ENCODE results near the gene PODXL.

Gene PODXL

DNA sequence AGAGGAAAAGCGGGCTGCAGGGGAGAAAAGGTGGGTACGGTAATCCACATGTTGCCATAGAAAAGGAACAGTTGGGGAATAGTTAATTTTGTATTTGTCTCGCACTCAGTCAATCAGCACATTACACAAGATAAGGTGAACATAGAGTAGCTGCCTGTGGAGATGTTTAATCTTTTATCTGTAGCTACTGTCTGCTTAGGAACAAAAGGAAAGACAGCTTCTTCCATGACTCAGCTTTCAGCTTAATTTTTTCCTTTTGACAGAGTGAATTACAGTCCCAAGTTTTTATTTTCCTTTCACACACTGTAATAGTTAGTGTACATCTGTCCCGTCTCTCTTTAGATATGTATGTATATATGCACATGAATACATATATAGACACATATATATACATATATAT is 39.3 kb upstream of the PODXL start:
- TF ChIP-seq EZH2 (IDR thresholded peaks at IDR 0.05) = no peak
- no peak for TF ChIP-seq POLR2AphosphoS5 (IDR thresholded peaks at IDR 0.05; ENCODE audit: borderline replicate concordance, low read depth, low read length)
- no peak for TF ChIP-seq FOXP2 (optimal IDR thresholded peaks at IDR 0.05; ENCODE audit: control extremely low read depth, extremely low read length, insufficient read depth)
- H3K9ac ChIP-seq (ENCODE audit: insufficient read length) = no peak overlapping the region
- no peak for DNase-seq (ENCODE audit: low read depth, low spot score)
- no peak overlapping the region for H3K27ac ChIP-seq
- H3K36me3 ChIP-seq (ENCODE audit: insufficient read depth, low read length) = no peaks in the 10 kb centered on the region
- H3K4me3 ChIP-seq = no peak overlapping the region
- H3K9me3 ChIP-seq (ENCODE audit: low read depth, low read length) = no peaks in the 10 kb centered on the region

DNA sequence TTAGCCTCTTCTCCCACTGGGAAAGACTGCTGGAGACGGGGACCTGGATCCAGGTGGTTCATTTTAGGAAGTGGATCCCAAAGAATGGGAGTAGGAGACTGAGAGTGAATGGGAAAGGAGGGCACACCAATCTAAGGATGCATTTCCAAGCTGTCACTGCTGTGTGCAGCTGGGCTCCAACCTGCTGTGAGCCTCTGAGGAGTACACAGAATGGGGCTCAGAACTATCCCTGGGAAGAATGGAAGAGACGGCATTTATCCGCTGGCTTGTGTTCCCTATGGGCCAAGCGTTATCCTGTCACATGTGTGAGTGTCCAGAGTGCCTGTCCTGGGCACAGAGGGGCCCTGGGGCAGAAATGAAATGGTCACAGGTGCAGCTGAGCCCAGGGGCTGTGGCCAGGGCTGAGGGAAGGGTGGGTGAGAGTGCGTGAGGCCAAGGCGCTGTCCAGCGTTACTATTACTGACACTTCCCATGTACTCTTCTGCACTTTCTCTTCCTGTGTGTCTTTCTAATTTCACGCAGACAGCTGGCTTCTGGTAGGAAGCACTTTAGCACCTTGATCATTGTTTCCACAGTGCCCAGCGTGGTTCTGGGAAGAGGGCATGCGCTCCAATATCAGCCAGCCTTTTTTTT is 35.4 kb upstream of the PODXL start:
- Histone ChIP-seq H3K27ac (no peak overlapping the region), H3K9me3 (ENCODE audit: low read depth, low read length) (no peaks in the 10 kb centered on the region), H3K9ac (ENCODE audit: insufficient read length) (no peak overlapping the region), H3K36me3 (ENCODE audit: insufficient read depth, low read length) (no peaks in the 10 kb centered on the region), H3K4me3 (no peak overlapping the region)
- TF ChIP-seq FOXP2 (optimal IDR thresholded peaks at IDR 0.05; ENCODE audit: control extremely low read depth, extremely low read length, insufficient read depth) = no peak
- no peak for TF ChIP-seq EZH2 (IDR thresholded peaks at IDR 0.05)
- no peak for TF ChIP-seq POLR2AphosphoS5 (IDR thresholded peaks at IDR 0.05; ENCODE audit: borderline replicate concordance, low read depth, low read length)
- no peak for DNase-seq (ENCODE audit: low read depth, low spot score)

DNA sequence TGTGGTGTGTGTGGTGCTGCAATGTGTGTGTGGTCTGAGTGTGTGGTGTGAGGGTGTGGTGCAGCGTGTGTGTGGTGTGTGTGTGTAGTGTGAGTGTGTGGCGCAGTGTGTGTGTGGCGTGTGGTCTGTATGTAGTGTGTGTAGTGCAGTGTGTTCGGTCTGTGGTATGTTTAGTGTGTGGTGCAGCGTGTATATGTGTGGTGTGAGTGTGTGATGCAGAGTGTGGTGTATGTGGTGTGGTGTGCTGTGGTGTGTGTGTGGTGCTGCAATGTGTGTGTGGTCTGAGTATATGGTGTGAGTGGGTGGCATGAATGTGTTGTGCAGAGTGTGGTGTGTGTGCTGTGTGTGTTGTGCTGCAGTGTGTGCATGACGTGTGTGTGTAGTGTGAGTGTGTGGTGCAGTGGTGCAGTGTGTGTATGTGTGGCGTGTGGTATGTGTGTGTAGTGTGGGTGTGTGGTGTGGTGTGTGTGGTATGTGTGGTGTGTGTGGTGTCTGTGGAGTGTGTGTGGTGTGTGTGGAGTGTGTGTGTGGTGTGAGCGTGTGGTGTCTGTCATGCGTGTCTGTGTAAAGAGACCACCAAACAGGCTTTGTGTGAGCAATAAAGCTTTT is 31.0 kb upstream of the PODXL start:
- Histone ChIP-seq H3K27ac (no peak overlapping the region), H3K9me3 (ENCODE audit: low read depth, low read length) (no peaks in the 10 kb centered on the region), H3K36me3 (ENCODE audit: insufficient read depth, low read length) (no peaks in the 10 kb centered on the region), H3K9ac (ENCODE audit: insufficient read length) (no peak overlapping the region), H3K4me3 (no peak overlapping the region)
- DNase-seq (ENCODE audit: low read depth, low spot score) = no peak
- TF ChIP-seq FOXP2 (optimal IDR thresholded peaks at IDR 0.05; ENCODE audit: control extremely low read depth, extremely low read length, insufficient read depth) = no peak
- no peak for TF ChIP-seq EZH2 (IDR thresholded peaks at IDR 0.05)
- TF ChIP-seq POLR2AphosphoS5 (IDR thresholded peaks at IDR 0.05; ENCODE audit: borderline replicate concordance, low read depth, low read length) = no peak

DNA sequence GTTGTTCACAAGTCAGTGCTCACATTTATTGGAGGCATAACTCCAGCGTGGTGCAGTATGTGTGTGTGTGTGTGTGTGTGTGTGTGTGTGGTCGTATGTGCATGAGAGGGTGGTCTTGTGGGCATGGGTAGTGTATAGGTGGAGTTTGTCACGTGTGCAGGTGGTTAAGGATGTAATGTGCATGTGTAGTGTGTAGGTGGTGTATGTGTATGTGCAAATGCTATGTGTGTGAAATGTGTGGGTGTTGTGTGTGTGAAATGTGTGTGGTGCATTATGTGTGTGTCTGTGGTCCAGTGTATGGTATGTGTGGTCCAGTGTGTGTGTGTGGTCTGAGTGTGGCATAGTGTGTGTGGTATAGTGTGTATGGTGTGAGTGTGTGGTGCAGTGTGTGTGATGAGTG is 30.3 kb upstream of the PODXL start:
- TF ChIP-seq FOXP2 (optimal IDR thresholded peaks at IDR 0.05; ENCODE audit: control extremely low read depth, extremely low read length, insufficient read depth) (no peak), EZH2 (IDR thresholded peaks at IDR 0.05) (no peak), POLR2AphosphoS5 (IDR thresholded peaks at IDR 0.05; ENCODE audit: borderline replicate concordance, low read depth, low read length) (no peak)
- H3K27ac ChIP-seq = no peak overlapping the region
- H3K9me3 ChIP-seq (ENCODE audit: low read depth, low read length) = no peaks in the 10 kb centered on the region
- DNase-seq (ENCODE audit: low read depth, low spot score) = no peak
- no peak overlapping the region for H3K4me3 ChIP-seq
- no peak overlapping the region for H3K9ac ChIP-seq (ENCODE audit: insufficient read length)
- no peaks in the 10 kb centered on the region for H3K36me3 ChIP-seq (ENCODE audit: insufficient read depth, low read length)

DNA sequence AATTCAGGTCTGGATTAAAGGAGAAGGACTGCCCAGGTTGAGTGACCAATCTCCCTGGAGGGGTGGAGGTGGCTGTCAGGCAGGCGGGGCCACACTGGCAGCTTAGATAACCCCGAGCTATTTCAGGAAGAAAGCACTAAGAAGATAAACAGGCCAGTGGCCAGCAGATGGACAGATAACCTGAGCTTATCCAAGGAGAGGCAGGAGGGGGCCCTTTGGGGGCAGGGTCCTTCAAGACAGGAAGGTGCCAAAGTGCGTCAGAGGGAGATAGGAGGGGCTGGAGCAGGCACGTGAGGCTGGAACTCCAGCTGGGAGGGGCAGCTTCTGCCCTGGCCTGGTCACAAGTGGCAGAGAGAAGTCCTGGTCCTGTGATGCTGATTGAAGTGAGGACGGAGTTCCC is 29.8 kb upstream of the PODXL start:
- H3K9ac ChIP-seq (ENCODE audit: insufficient read length) = no peak overlapping the region
- no peak for DNase-seq (ENCODE audit: low read depth, low spot score)
- no peaks in the 10 kb centered on the region for H3K36me3 ChIP-seq (ENCODE audit: insufficient read depth, low read length)
- no peak overlapping the region for H3K4me3 ChIP-seq
- H3K9me3 ChIP-seq (ENCODE audit: low read depth, low read length) = no peaks in the 10 kb centered on the region
- TF ChIP-seq FOXP2 (optimal IDR thresholded peaks at IDR 0.05; ENCODE audit: control extremely low read depth, extremely low read length, insufficient read depth) (no peak), EZH2 (IDR thresholded peaks at IDR 0.05) (no peak), POLR2AphosphoS5 (IDR thresholded peaks at IDR 0.05; ENCODE audit: borderline replicate concordance, low read depth, low read length) (no peak)
- H3K27ac ChIP-seq = no peak overlapping the region

DNA sequence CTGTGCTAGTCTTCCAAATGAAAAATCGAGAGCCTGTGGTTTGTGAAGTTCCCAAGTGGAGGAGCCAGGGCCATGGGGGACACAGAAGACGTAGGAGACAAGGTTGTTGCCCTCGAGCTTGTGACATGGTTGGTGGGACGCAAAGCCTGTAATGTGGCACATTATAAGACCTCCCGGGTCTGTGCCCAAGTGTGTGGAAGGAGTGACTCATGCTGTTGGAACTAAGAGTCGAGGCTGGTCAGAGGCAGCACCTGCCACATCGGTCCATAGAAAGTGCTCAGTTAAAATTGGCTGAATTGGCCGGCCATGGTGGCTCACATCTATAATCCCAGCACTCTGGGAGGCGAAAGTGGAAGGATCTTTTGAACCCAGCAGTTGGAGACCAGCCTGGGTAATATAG is 27.0 kb upstream of the PODXL start:
- Histone ChIP-seq H3K4me3 (no peak overlapping the region), H3K27ac (no peak overlapping the region), H3K9ac (ENCODE audit: insufficient read length) (no peak overlapping the region), H3K36me3 (ENCODE audit: insufficient read depth, low read length) (no peaks in the 10 kb centered on the region), H3K9me3 (ENCODE audit: low read depth, low read length) (no peaks in the 10 kb centered on the region)
- TF ChIP-seq POLR2AphosphoS5 (IDR thresholded peaks at IDR 0.05; ENCODE audit: borderline replicate concordance, low read depth, low read length) = no peak
- no peak for TF ChIP-seq FOXP2 (optimal IDR thresholded peaks at IDR 0.05; ENCODE audit: control extremely low read depth, extremely low read length, insufficient read depth)
- no peak for TF ChIP-seq EZH2 (IDR thresholded peaks at IDR 0.05)
- no peak for DNase-seq (ENCODE audit: low read depth, low spot score)

DNA sequence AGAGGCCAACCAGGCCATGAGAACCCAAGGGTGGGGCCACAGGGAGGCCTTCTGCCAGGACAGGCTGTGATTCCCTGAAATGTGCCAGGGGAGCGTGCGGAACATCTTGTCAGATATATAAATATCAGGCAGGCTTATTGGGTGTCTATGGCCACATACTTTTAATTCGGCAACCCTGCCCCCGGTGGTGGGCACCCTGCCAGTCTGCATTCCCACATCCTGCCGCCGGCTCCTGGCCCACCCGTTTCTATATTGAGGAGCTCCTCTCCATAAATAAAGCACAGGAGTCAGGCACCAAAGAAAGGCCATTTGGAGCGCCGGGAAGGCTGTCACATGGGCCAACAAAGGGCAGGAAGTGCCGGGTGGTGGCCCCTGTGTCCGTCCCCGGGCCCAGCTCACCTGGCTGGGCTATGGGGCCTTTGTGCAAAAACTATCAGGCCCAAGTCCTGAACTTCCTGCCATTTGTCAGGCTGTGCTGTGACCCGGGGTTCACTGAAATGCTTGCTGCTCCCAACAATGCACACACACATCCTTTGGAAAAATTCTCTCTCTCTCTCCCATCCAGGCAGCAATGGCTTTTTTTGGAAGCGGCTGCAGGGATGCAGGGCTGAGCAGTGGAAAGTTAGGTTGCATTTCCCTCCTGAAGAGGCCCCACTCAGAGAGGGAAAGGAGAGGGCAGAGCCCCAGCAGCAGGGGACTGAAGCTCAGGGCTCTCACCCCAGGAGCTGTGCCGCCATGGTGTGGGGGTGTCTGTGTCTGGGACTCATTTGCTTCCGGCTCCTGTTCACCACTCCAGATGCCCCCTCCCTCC is 25.0 kb upstream of the PODXL start:
- Histone ChIP-seq H3K36me3 (ENCODE audit: insufficient read depth, low read length) (no peaks in the 10 kb centered on the region), H3K9ac (ENCODE audit: insufficient read length) (no peak overlapping the region), H3K4me3 (no peak overlapping the region), H3K27ac (no peak overlapping the region), H3K9me3 (ENCODE audit: low read depth, low read length) (no peaks in the 10 kb centered on the region)
- no peak for DNase-seq (ENCODE audit: low read depth, low spot score)
- TF ChIP-seq POLR2AphosphoS5 (IDR thresholded peaks at IDR 0.05; ENCODE audit: borderline replicate concordance, low read depth, low read length) = no peak
- TF ChIP-seq EZH2 (IDR thresholded peaks at IDR 0.05) = no peak
- TF ChIP-seq FOXP2 (optimal IDR thresholded peaks at IDR 0.05; ENCODE audit: control extremely low read depth, extremely low read length, insufficient read depth) = no peak

DNA sequence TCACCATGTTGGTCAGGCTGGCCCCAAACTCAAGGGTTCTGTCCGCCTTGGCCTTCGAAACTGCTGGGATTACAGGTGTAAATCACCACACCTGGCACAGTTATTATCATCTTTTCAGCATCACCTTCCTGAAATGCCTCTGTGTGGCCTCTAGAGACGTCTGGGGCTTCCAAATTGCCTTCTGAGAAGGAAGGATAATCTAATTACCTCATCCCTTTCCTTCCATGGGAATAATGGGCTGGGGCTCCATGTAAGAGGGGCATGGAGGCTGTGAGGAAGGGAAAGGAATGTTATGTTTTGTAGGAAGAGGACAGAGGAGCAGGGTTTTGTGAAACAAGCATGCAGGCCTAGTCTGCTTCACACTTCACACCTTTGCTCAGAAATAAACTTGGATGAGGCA is 22.2 kb upstream of the PODXL start:
- no peak overlapping the region for H3K4me3 ChIP-seq
- no peak for TF ChIP-seq EZH2 (IDR thresholded peaks at IDR 0.05)
- no peaks in the 10 kb centered on the region for H3K9me3 ChIP-seq (ENCODE audit: low read depth, low read length)
- no peak overlapping the region for H3K27ac ChIP-seq
- DNase-seq (ENCODE audit: low read depth, low spot score) = no peak
- H3K9ac ChIP-seq (ENCODE audit: insufficient read length) = no peak overlapping the region
- H3K36me3 ChIP-seq (ENCODE audit: insufficient read depth, low read length) = no peaks in the 10 kb centered on the region
